Coronary artery (tissue), 2 donors: ENCODE data around the gene PPFIBP2.

Source experiments
- DNase-seq: peaks from one replicate; pipeline ENCODE4 v3.0.0-alpha.2; 2017; ENCODE audit warnings: low spot score
- H3K27ac ChIP-seq, 2 donors: fragments of 200-600 bp; sonication (generic); one replicate each; pipeline ENCODE4 v1.5.1; 2016 to 2019
- H3K4me3 ChIP-seq: fragments of 200-600 bp; sonication (generic); 2 replicates; pipeline ENCODE4 v1.5.1; 2016; ENCODE audit warnings: mild to moderate bottlenecking, moderate library complexity
- TF ChIP-seq, protein P1 (sequence below): fragments of 200-600 bp; sonication (generic); IDR thresholded peaks from one replicate; pipeline ENCODE4 v1.5.1; 2019; ENCODE audit warnings: antibody characterized with exemption

PPFIBP2 gene

DNA sequence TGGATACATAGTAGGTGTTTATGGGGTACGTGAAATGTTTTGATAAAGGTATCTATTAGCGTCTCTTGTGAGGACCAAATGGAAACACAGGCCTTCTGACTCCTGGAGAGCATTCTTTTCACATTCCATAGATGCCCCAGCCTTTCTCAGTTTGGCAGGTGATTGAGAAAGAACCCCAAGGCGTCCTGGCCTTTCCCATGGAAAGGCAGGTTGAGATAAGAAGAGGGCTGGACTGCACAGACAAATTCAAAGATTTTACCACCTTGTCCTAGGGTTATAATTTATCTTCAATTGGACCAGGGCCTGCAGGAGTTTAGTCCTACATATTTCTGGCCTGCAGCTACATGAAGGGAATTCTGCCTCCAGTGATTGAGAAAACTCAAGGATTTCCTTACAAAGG, 29.2 kb upstream of the PPFIBP2 start:
- Histone ChIP-seq H3K27ac (peak overlapping the region in 1 of 2 donors; percentile 74), H3K4me3 (no peak overlapping the region)
- TF ChIP-seq, protein P1, sequence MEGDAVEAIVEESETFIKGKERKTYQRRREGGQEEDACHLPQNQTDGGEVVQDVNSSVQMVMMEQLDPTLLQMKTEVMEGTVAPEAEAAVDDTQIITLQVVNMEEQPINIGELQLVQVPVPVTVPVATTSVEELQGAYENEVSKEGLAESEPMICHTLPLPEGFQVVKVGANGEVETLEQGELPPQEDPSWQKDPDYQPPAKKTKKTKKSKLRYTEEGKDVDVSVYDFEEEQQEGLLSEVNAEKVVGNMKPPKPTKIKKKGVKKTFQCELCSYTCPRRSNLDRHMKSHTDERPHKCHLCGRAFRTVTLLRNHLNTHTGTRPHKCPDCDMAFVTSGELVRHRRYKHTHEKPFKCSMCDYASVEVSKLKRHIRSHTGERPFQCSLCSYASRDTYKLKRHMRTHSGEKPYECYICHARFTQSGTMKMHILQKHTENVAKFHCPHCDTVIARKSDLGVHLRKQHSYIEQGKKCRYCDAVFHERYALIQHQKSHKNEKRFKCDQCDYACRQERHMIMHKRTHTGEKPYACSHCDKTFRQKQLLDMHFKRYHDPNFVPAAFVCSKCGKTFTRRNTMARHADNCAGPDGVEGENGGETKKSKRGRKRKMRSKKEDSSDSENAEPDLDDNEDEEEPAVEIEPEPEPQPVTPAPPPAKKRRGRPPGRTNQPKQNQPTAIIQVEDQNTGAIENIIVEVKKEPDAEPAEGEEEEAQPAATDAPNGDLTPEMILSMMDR, result no peak
- DNase-seq, result no peak

DNA sequence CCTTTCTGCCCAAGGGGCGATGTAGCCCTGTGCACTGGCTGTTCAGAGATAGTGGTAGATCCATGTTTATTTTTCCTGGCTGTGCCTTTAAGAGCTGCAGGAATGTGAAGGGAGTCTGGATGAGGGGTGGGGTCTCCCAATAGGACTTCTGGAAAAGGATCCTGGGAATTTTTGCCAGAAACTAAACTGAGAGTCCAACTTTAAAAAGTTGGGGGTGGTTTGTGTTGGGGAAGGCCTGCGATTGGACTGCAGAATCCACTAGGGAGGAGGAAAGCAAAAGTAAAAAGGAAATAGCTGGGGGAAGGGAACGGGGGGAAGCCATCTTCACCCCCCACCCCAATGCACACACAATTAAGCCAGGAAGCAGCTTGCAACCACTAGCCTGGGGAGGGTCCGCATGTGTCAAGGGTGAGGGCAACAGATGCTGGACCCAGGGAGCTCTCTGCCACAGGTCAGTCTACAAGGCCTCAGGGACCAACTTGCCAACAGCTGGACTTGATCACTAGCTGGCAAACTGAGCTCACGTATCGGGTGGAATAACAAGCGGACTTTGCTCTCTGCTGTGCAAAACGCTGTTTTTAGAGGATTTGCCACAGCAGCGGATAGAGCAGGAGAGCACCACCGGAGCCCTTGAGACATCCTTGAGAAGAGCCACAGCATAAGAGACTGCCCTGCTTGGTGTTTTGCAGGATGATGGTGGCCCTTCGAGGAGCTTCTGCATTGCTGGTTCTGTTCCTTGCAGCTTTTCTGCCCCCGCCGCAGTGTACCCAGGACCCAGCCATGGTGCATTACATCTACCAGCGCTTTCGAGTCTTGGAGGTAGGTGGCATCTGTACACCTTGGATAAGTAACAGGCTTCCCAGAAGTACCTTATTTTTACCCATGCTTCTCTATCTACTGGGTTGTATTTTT, 28.4 kb upstream of the PPFIBP2 start, which contains the start of gene OLFML1:
OLFML1 (plus strand) TSS at position 321 of the 912 bp plus-strand sequence; CDS start at position 691, 370 bp downstream.
- TF ChIP-seq, protein P1, result no peak
- peak within 1 kb of the TSS; percentile 52 to 74 for H3K27ac ChIP-seq
- DNase-seq, result no peak
- H3K4me3 ChIP-seq, result peak within 1 kb of the TSS; percentile 68

DNA sequence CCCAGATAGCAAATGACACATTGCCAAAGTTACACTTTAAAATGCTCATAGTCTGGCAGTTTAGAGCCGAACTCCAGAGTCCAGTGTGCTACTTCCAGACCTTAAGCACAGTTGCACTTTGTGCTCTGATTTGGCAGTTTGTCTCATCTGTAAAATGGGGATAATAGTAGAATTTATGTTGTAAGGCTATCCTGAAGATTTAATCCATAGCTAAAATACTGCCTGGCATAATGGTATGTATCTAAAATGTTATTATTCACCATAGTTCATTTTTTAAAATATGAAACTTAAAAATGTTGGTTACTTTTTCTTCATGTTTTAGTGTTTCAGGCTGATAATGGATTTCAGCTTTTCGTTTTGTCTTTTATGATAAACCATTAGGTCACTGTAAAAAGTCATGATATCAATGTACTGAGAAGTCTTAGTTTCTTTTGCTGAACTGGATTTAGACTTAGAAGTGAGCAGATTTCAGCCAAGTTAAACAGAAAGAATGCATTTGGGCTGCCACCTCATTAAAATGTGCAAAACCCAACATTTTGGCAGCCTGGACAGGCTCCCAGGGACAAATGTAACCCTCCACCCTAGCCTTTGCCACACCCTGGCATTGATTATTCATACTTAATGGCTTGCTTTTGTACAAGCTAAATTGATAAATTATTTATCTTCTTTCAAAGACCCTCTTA, 27.6 kb upstream of the PPFIBP2 start:
- Histone ChIP-seq H3K4me3 (peak overlapping the region; percentile 68), H3K27ac (peak overlapping the region; percentile 52 to 74)
- DNase-seq, result no peak
- TF ChIP-seq, protein P1, result no peak

DNA sequence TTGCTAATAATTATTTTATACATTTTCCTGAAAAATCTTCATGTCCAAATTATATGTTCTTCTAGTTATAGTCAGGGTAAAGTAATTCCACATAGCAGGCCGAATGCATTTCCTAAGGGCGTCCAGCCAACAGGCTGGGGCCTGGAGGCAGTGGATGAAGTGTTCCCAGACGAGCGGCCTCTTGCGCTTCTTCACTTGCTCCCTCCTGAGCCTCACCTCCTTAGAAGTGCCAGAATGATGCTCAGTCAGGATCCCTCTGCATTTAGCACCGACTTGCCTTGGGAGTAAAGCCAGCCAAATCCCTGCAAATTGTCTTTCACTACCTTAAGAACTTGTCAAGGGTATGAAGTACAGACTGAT, 27.0 kb upstream of the PPFIBP2 start:
- Histone ChIP-seq H3K27ac (peak overlapping the region in 1 of 2 donors; percentile 12), H3K4me3 (peak overlapping the region; percentile 68)
- TF ChIP-seq, protein P1, result no peak
- no peak for DNase-seq

DNA sequence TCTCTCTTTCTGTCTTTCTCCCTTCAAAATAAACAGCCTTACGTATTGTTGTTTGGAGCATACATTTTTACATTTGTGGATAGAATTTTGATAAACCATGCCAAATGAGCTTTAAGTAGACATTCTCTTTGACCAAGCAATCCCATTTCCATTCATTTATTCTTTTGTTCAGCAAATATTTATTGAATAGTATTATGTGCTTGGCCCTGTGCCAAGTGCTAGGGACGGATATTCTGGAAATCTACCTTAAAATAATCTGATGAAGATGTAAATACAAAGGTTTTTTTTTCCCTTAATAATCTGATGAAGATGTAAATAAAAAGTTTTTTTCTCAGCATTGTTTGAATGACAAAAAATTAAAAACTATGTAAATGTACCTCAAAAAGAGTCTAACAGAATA, 26.4 kb upstream of the PPFIBP2 start:
- no peak for DNase-seq
- Histone ChIP-seq H3K27ac (peak overlapping the region in 1 of 2 donors; percentile 12), H3K4me3 (peak overlapping the region; percentile 68)
- TF ChIP-seq, protein P1, result no peak

DNA sequence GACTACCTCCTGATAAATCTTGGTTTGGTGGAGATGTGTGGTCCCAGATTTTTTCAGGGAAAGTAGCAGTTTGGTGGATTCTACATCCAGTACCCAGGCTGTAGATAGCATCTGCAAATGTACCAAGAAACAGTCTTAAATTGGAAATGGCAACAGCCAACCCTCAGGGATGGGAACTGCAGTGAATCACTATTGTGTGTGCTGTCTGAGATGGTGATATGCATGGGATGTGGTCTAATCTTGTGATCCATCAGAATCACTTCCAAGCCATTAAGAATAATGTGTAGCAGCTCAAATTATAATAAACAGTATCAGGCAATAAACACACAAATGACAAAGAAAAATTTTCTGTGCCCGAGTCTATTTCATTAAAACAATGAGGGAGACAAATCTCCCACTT, 25.1 kb upstream of the PPFIBP2 start:
- DNase-seq, result no peak
- Histone ChIP-seq H3K27ac (no peak overlapping the region), H3K4me3 (no peak overlapping the region)
- TF ChIP-seq, protein P1, result no peak
